Thyroid gland (tissue), 4 donors: ENCODE data around the gene RORB.

ENCODE experiments used
- POLR2A ChIP-seq, 2 donors: fragments of 450-650 bp; IDR thresholded peaks; one replicate each; pipeline ENCODE4 v1.6.1; 2017; ENCODE audit warnings: antibody characterized with exemption in 2 of 2, mild to moderate bottlenecking in 2 of 2, moderate library complexity in 1 of 2
- TF ChIP-seq, protein P1 (sequence below), 6 experiments: fragments of 200-600 bp in 3 of 6; fragments of 450-650 bp in 3 of 6; sonication (generic) in 3 of 6; IDR thresholded peaks; one replicate each; pipeline ENCODE4 v1.5.1; 2016 to 2019; ENCODE audit warnings: antibody characterized with exemption in 6 of 6, mild to moderate bottlenecking in 2 of 6, inconsistent platforms in 1 of 6, moderate library complexity in 1 of 6

DNA sequence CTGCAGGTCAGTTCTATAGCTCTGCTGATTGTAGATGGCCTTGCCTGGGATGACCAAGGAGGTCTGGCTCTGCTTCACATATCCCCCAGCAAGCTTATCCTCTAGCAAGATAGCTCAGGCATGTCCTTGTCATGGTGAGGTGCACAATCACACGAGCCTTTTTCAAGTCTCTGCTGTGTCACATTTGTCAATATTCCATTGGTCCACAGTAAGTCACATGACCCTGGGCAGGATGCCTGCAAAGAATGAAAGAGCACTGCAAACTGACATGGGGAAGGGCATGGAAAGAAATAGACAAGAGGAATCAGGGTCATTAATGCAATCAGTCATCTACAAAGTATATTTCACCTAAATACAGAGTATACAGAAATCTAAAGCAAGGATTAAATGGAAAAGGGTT is 142.0 kb downstream of the RORB start:
- TF ChIP-seq POLR2A (IDR thresholded peaks at IDR 0.05), result no peak
- TF ChIP-seq, protein P1, sequence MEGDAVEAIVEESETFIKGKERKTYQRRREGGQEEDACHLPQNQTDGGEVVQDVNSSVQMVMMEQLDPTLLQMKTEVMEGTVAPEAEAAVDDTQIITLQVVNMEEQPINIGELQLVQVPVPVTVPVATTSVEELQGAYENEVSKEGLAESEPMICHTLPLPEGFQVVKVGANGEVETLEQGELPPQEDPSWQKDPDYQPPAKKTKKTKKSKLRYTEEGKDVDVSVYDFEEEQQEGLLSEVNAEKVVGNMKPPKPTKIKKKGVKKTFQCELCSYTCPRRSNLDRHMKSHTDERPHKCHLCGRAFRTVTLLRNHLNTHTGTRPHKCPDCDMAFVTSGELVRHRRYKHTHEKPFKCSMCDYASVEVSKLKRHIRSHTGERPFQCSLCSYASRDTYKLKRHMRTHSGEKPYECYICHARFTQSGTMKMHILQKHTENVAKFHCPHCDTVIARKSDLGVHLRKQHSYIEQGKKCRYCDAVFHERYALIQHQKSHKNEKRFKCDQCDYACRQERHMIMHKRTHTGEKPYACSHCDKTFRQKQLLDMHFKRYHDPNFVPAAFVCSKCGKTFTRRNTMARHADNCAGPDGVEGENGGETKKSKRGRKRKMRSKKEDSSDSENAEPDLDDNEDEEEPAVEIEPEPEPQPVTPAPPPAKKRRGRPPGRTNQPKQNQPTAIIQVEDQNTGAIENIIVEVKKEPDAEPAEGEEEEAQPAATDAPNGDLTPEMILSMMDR (IDR thresholded peaks at IDR 0.05), result no peak
